Right lobe of liver (tissue), 6 donors: Measurements from ENCODE around the gene WASHC4. TPM values are rescaled to one million over a fixed set of nuclear protein-coding genes. Genes with fewer than 3 reads are reported as not detected.
A peak's percentile ranks its signal among the peaks of the same experiment; 100 is the strongest.

Experiments
- ATAC-seq, 4 donors: fragments of 200-7000 bp; cut with Tn5 transposase; one replicate each; pipeline ENCODE4 v1.9.1; 2020; ENCODE audit warnings: mild to moderate bottlenecking in 4 of 4, moderate library complexity in 4 of 4
- DNase-seq, 3 donors: peaks; one replicate each; pipeline ENCODE4 v3.0.0-alpha.2; 2020
- H3K27ac ChIP-seq, 3 donors: fragments of 200-600 bp; one replicate each; pipeline ENCODE4 v1.8.0; 2022
- H3K27me3 ChIP-seq, 2 donors: fragments of 200-600 bp; one replicate each; pipeline ENCODE4 v1.8.0; 2022
- H3K36me3 ChIP-seq, 4 donors: fragments of 200-600 bp; sonication (generic) in 1 of 4; one replicate each; pipeline versions ENCODE4 v1.5.1 to v1.8.0; 2017 to 2022; ENCODE audit warnings: control low read depth in 1 of 4
- H3K4me1 ChIP-seq, 4 donors: fragments of 200-600 bp; sonication (generic) in 1 of 4; one replicate each; pipeline versions ENCODE4 v1.5.1 to v1.8.0; 2017 to 2022; ENCODE audit warnings: control low read depth in 1 of 4
- H3K4me3 ChIP-seq, 3 donors: fragments of 200-600 bp; one replicate each; pipeline ENCODE4 v1.8.0; 2022
- H3K9me3 ChIP-seq, 4 donors: fragments of 200-600 bp; sonication (generic) in 1 of 4; one replicate each; pipeline versions ENCODE4 v1.5.1 to v1.8.0; 2017 to 2022; ENCODE audit warnings: control low read depth in 1 of 4
- CTCF ChIP-seq, 4 donors: fragments of 200-600 bp in 3 of 4; fragments of 450-650 bp in 1 of 4; IDR thresholded peaks; one replicate each; pipeline versions ENCODE4 v1.5.1 to v1.8.0; 2016 to 2022; ENCODE audit warnings: antibody characterized with exemption in 4 of 4, mild to moderate bottlenecking in 2 of 4
- POLR2A ChIP-seq: fragments of 450-650 bp; IDR thresholded peaks from one replicate; pipeline ENCODE4 v1.6.1; 2017; ENCODE audit warnings: antibody characterized with exemption, mild to moderate bottlenecking
- WGBS: methylation state at CpG from one replicate; pipeline ENCODE4 v1.1.6; 2018; ENCODE audit warnings: low coverage, low lambda C conversion rate; ENCODE audit not compliant: insufficient coverage; ENCODE audit errors: missing lambda C conversion rate; 5-methylcytosine and 5-hydroxymethylcytosine counted together
- intact Hi-C, 2 donors: fragments of 100-400 bp; cut with DNase I; formaldehyde crosslinking; loops; one replicate each; pipeline versions ENCODE4 v1.11.2 to v1.14.1; 2022
- total RNA-seq, 6 experiments: library from RNA; depleted of rRNA in 2 of 6; stranded (reverse); fragments of >200 nt in 2 of 6; fragmentation: NEBNext Ultra II Directional in 3 of 6; extraction: Animal tissue kit (Norgen Biotek cat#: 25700) in 3 of 6; gene quantifications; one replicate each; pipeline versions ENCODE4 v1.1.0 to v1.2.4, GENCODE V29; 2016 to 2023
- donor health status: DM: no; HTN: yes; CAD: no.
- donor health status: DM: no; HTN: no; CAD: no.
- donor health status: DM: no; HTN: no; CAD: no.
- donor health status: DM: no; HTN: yes; CAD: no.
- donor health status: DM: no; HTN: yes; CAD: no.

WASHC4 gene
- total RNA-seq, 6 experiments from 2014 or later: 24.4 to 51.4 (median 36.2) TPM

GRCh38 chr12:105168006-105168405 lies 60.5 kb downstream of the WASHC4 start:
- Histone ChIP-seq H3K27ac (no peak overlapping the region), H3K4me3 (no peak overlapping the region), H3K27me3 (no peaks in the 10 kb centered on the region), H3K36me3 (peaks cover 5 to 49% (median 15%) of the 10 kb centered on the region in 4 donors), H3K9me3 (no peaks in the 10 kb centered on the region), H3K4me1 (peaks cover 0 to 17% (median 0%) of the 10 kb centered on the region in 4 donors)
- TF ChIP-seq POLR2A (no peak), CTCF (IDR thresholded peaks at IDR 0.05) (no peak)
- DNase-seq (no peak), ATAC-seq (no peak)
- intact Hi-C loops: no loop called here

DNA sequence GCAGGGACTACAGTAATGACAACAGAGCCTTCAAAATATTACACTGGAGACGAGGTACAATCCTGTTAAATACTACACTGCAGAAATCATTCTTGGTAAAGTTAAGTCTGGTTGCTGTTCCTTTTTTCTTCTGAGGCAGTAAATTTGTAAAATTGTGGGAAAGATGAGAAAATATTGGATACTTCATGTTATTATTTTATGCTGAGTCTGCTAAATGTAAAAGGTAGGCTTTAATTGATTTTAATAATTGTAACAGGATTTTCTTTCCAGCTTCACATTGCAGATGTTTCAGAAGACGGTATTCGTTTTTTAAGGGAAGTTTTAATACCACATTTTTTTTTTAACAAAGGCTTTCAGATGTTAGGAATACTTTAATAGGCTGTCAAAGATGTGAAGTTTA lies 62.6 kb downstream of the WASHC4 start:
- peaks cover 0 to 17% (median 0%) of the 10 kb centered on the region in 4 donors for H3K4me1 ChIP-seq
- H3K36me3 ChIP-seq: peaks cover 0 to 35% (median 10%) of the 10 kb centered on the region in 4 donors
- no peaks in the 10 kb centered on the region for H3K9me3 ChIP-seq
- no peak for TF ChIP-seq POLR2A
- no peak for TF ChIP-seq CTCF (IDR thresholded peaks at IDR 0.05)
- intact Hi-C loops: no loop called here
- ATAC-seq (no peak), DNase-seq (no peak)
- WGBS: 93% methylated on average over 3 of the region's 3 CpGs
- H3K27ac ChIP-seq: no peak overlapping the region
- no peak overlapping the region for H3K4me3 ChIP-seq
- H3K27me3 ChIP-seq: no peaks in the 10 kb centered on the region

DNA sequence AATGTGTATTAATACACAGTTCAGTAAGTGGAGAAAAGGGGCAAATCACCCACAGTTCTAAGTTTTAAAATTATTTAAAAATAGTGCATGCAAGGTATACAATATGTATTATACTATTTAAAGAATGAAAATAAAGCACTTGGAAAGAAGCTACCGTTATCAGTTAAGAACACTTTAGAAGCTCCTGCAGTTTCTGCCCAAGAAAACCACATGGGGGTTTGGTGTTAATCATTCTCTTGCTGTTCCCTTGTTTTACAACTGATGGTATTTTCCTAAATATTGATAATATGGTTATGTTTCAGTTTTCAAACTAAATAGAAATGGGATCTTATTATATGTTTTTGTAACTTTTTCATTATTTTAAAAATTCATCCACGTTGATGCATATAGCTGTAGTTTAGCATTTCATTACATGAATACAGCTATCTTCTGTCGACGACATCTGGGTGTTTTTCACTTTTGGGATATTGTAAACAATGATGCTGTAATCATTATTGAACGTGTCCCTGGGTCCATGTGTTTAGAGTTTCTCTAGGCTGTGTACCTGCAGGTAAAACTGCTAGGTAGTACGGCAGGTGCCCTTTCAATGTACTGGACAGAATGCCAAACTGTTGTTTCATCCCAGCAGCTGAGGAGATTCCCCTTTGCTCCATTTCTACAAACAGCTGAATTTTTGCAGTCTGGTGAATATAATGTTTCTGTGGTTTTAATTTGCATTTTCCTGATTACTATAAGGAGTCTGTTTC lies 64.3 kb downstream of the WASHC4 start:
- peak; percentile 45 to 85 (median 53) for ATAC-seq
- intact Hi-C loops: no loop called here
- Histone ChIP-seq H3K36me3 (peaks cover 0 to 32% (median 6%) of the 10 kb centered on the region in 4 donors), H3K4me1 (peaks cover 0 to 11% (median 0%) of the 10 kb centered on the region in 4 donors), H3K27ac (peak overlapping the region in 1 of 3 donors; percentile 2), H3K4me3 (no peak overlapping the region), H3K9me3 (no peaks in the 10 kb centered on the region), H3K27me3 (no peaks in the 10 kb centered on the region)
- WGBS: 43% methylated on average over 6 of the region's 6 CpGs
- DNase-seq: no peak
- TF ChIP-seq CTCF (IDR thresholded peaks at IDR 0.05) (no peak), POLR2A (no peak)

- Histone ChIP-seq H3K27ac (no peak overlapping the region), H3K4me1 (peaks cover 0 to 8% (median 0%) of the 10 kb centered on the region in 4 donors), H3K27me3 (no peaks in the 10 kb centered on the region), H3K36me3 (peaks cover 0 to 20% (median 5%) of the 10 kb centered on the region in 4 donors), H3K9me3 (no peaks in the 10 kb centered on the region), H3K4me3 (no peak overlapping the region)
- no peak for ATAC-seq
- intact Hi-C loops: no loop called here
- WGBS: 79% methylated on average over 2 of the region's 2 CpGs
- no peak for DNase-seq
- no peak for TF ChIP-seq CTCF (IDR thresholded peaks at IDR 0.05)
- TF ChIP-seq POLR2A: no peak
Observed at GRCh38 chr12:105175397-105175990, 68.0 kb downstream of the WASHC4 start.
